ENCODE results near the gene CA10.

Gene CA10

GRCh38 chr17:51855806-51856205 lies 302.7 kb downstream of the CA10 start:
- no peak for DNase-seq

GRCh38 chr17:51853857-51854256 lies 304.7 kb downstream of the CA10 start:
- no peak for DNase-seq

GRCh38 chr17:51852603-51853002 lies 305.9 kb downstream of the CA10 start:
- DNase-seq: no peak

GRCh38 chr17:51850201-51850600 lies 308.3 kb downstream of the CA10 start:
- no peak for DNase-seq

- no peak for DNase-seq
Measured at GRCh38 chr17:51848451-51848850, 310.1 kb downstream of the CA10 start.

GRCh38 chr17:51846566-51846965 lies 311.9 kb downstream of the CA10 start:
- DNase-seq: no peak

- DNase-seq: no peak
Measured at GRCh38 chr17:51845776-51846175, 312.7 kb downstream of the CA10 start.

GRCh38 chr17:51842763-51843162 lies 315.8 kb downstream of the CA10 start:
- DNase-seq: no peak

- no peak for DNase-seq
Measured at GRCh38 chr17:51841669-51842068, 316.8 kb downstream of the CA10 start.

- no peak for DNase-seq
Measured at GRCh38 chr17:51840688-51841087, 317.8 kb downstream of the CA10 start.

- no peak for DNase-seq
Measured at GRCh38 chr17:51833620-51834019, 324.9 kb downstream of the CA10 start.

GRCh38 chr17:51833045-51833444 lies 325.5 kb downstream of the CA10 start:
- DNase-seq: no peak

GRCh38 chr17:51830886-51831285 lies 327.6 kb downstream of the CA10 start:
- no peak for DNase-seq

GRCh38 chr17:51830451-51830850 lies 328.1 kb downstream of the CA10 start:
- DNase-seq: no peak

- no peak for DNase-seq
Measured at GRCh38 chr17:51828901-51829300, 329.6 kb downstream of the CA10 start.

- DNase-seq: no peak
Measured at GRCh38 chr17:51827140-51827539, 331.4 kb downstream of the CA10 start.

GRCh38 chr17:51820766-51821165 lies 337.7 kb downstream of the CA10 start:
- DNase-seq: no peak

GRCh38 chr17:51820252-51820651 lies 338.3 kb downstream of the CA10 start:
- no peak for DNase-seq

- no peak for DNase-seq
Measured at GRCh38 chr17:51819341-51820219, 338.9 kb downstream of the CA10 start.

GRCh38 chr17:51818777-51819176 lies 339.7 kb downstream of the CA10 start:
- DNase-seq: no peak

GRCh38 chr17:51817955-51818354 lies 340.6 kb downstream of the CA10 start:
- no peak for DNase-seq

- DNase-seq: no peak
Measured at GRCh38 chr17:51817117-51817516, 341.4 kb downstream of the CA10 start.

- no peak for DNase-seq
Measured at GRCh38 chr17:51815097-51815496, 343.4 kb downstream of the CA10 start.

GRCh38 chr17:51814521-51814920 lies 344.0 kb downstream of the CA10 start:
- no peak for DNase-seq

- DNase-seq: no peak
Measured at GRCh38 chr17:51813784-51814174, 344.7 kb downstream of the CA10 start.
